ENCODE data around the gene LCP1. TPM values are rescaled to one million over a fixed set of nuclear protein-coding genes. Genes with fewer than 3 reads are reported as not detected.

The LCP1 gene
- total and polyA plus RNA-seq, 9 of the 15 experiments (the other 6 are each of a cell fraction or from before 2014, with no cell fraction given) = 83.0 to 255 (median 163) TPM

- intact Hi-C loops (cut with micrococcal nuclease) = no loop called here
- in situ Hi-C loops (cut with MboI) = no loop called here
- POLR2A ChIA-PET = no interaction called here
- BruUV-seq (replicated peaks) = no TSS peak
- CTCF ChIA-PET (ENCODE audit: low intra/inter-chr PET ratio) = no interaction called here
- Histone ChIP-seq H3K4me2 (ENCODE audit: insufficient read depth, low read length) (no peak within 1 kb of the TSS), H4K20me1 (replicated peaks; ENCODE audit: control insufficient read depth, insufficient read depth, low read length) (no peaks in the 10 kb centered on the region), H3K9me3 (replicated peaks; ENCODE audit: control insufficient read depth, insufficient read depth, low read depth, low read length) (no peaks in the 10 kb centered on the region), H3K9me1 (ENCODE audit: control insufficient read depth, insufficient read depth, low read length) (no peaks in the 10 kb centered on the region), H3K36me3 (ENCODE audit: control insufficient read depth, insufficient read depth, low read length) (no peaks in the 10 kb centered on the region), H3K4me1 (replicated peaks in 1 of 2; ENCODE audit: control insufficient read depth in 2 of 2, insufficient read depth in 2 of 2, low read length in 2 of 2) (peaks cover 0 to 5% of the 10 kb centered on the region in 2 experiments; a peak in 2 of 5 replicates), H3K27ac (ENCODE audit: extremely low read depth, low read depth, low read length) (no peak within 1 kb of the TSS), H3K79me2 (ENCODE audit: control insufficient read depth, insufficient read depth, low read length) (no peaks in the 10 kb centered on the region), H3K9ac (ENCODE audit: insufficient read depth in 1 of 2, low read depth in 2 of 2, low read length in 2 of 2) (no peak within 1 kb of the TSS), H3K27me3 (ENCODE audit: control insufficient read depth in 2 of 2, insufficient read depth in 2 of 2, low read length in 2 of 2) (no peaks in the 10 kb centered on the region), H3K4me3 (no peak within 1 kb of the TSS), H2AFZ (ENCODE audit: low read depth, low read length) (no peak within 1 kb of the TSS)
- ATAC-seq (no peak), FAIRE-seq (no peak), DNase-seq (ENCODE audit: extremely low read depth in 1 of 4, low spot score in 3 of 4) (no peak)
- TF ChIP-seq THAP7 (CRISPR knock-in tag; IDR thresholded peaks at IDR 0.05) = no peak
- TF ChIP-seq ZNF780A (CRISPR knock-in tag; IDR thresholded peaks at IDR 0.05) = no peak
- no peak for TF ChIP-seq PTRF (tag; IDR thresholded peaks at IDR 0.05)
- TF ChIP-seq BDP1 (IDR thresholded peaks at IDR 0.05; ENCODE audit: insufficient read depth, insufficient read length) = no peak
- TF ChIP-seq YBX1 (IDR thresholded peaks at IDR 0.05) = no peak
- no peak for TF ChIP-seq IFI16 (CRISPR knock-in tag; IDR thresholded peaks at IDR 0.05)
- TF ChIP-seq ERF (CRISPR knock-in tag; IDR thresholded peaks at IDR 0.05) = no peak
- no peak for TF ChIP-seq LCOR (CRISPR knock-in tag; IDR thresholded peaks at IDR 0.05)
- TF ChIP-seq MED1 (CRISPR knock-in tag; IDR thresholded peaks at IDR 0.05; ENCODE audit: borderline replicate concordance) = no peak
- no peak for TF ChIP-seq ZNF12 (CRISPR knock-in tag; IDR thresholded peaks at IDR 0.05)
- no peak for TF ChIP-seq BHLHE40 (IDR thresholded peaks at IDR 0.05; ENCODE audit: low read length)
- no peak for TF ChIP-seq SPI1 (IDR thresholded peaks at IDR 0.05; ENCODE audit: borderline replicate concordance, low read depth, low read length)
- no peak for TF ChIP-seq CREB3 (tag; conservative IDR thresholded peaks at IDR 0.05; ENCODE audit: low read depth)
- TF ChIP-seq ZNF586 (CRISPR knock-in tag; conservative IDR thresholded peaks at IDR 0.05) = no peak
- TF ChIP-seq LARP7 (IDR thresholded peaks at IDR 0.05) = no peak
- TF ChIP-seq NFE2 (IDR thresholded peaks at IDR 0.05; ENCODE audit: low read depth) = no peak
- no peak for TF ChIP-seq ZNF217 (CRISPR knock-in tag; IDR thresholded peaks at IDR 0.05)
- TF ChIP-seq POLR2B (IDR thresholded peaks at IDR 0.05; ENCODE audit: low read depth, partially characterized antibody) = no peak
- TF ChIP-seq, protein P1, sequence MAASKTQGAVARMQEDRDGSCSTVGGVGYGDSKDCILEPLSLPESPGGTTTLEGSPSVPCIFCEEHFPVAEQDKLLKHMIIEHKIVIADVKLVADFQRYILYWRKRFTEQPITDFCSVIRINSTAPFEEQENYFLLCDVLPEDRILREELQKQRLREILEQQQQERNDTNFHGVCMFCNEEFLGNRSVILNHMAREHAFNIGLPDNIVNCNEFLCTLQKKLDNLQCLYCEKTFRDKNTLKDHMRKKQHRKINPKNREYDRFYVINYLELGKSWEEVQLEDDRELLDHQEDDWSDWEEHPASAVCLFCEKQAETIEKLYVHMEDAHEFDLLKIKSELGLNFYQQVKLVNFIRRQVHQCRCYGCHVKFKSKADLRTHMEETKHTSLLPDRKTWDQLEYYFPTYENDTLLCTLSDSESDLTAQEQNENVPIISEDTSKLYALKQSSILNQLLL (CRISPR knock-in tag; IDR thresholded peaks at IDR 0.05; ENCODE audit: borderline replicate concordance) = no peak
- WGBS (ENCODE audit: insufficient coverage, low coverage, missing lambda C conversion rate) = 40% methylated on average over 4 of the region's 4 CpGs
These were observed 77.1 kb downstream of the LCP1 start, which contains the start of gene CPB2 for GRCh38 chr13:46104868-46105267. Gene CPB2 (minus strand): TSS chr13:46105033. CDS start chr13:46105009, 24 bp downstream.

All from K562 (cell line).